Prostate gland (tissue), 2 donors: ENCODE data around the gene HSH2D.

Source experiments
- POLR2A ChIP-seq: fragments of 450-650 bp; IDR thresholded peaks from one replicate; pipeline ENCODE4 v1.6.1; 2016; ENCODE audit warnings: antibody characterized with exemption, mild to moderate bottlenecking
- TF ChIP-seq, protein P1 (sequence below), 4 experiments: fragments of 200-600 bp in 2 of 4; fragments of 450-650 bp in 2 of 4; sonication (generic) in 2 of 4; IDR thresholded peaks; 1 replicate in 3 of 4; 2 replicates in 1 of 4; pipeline ENCODE4 v1.5.1; 2016 to 2019; ENCODE audit warnings: antibody characterized with exemption in 4 of 4, mild to moderate bottlenecking in 2 of 4, moderate library complexity in 2 of 4

DNA sequence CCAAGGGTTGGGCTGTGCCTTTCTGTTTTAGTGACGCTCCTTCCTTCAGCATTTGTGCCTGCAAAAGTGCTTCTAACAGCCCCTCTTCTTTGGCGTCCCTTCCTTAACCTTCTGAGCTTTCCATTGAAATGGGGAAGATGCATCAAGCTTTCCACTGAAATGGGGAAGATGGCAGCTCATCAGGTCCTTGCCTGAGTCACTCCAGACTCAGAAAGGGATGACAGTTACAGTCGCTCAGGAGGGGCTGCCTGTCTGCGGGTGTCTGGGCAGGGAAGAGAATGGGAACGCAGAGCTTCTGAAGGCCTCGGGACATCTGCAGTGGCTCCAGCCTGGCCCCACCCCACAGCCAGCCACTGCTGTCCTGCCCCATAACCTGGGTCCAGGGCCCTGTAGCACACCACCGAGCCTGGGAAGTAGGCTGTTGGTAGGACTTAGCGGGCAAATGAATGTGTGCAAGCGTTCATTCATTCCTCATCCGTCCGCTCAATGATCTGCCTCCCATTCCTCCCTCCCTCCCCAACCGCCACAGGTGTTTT is 64.1 kb downstream of the HSH2D start:
- no peak for TF ChIP-seq POLR2A
- TF ChIP-seq, protein P1, sequence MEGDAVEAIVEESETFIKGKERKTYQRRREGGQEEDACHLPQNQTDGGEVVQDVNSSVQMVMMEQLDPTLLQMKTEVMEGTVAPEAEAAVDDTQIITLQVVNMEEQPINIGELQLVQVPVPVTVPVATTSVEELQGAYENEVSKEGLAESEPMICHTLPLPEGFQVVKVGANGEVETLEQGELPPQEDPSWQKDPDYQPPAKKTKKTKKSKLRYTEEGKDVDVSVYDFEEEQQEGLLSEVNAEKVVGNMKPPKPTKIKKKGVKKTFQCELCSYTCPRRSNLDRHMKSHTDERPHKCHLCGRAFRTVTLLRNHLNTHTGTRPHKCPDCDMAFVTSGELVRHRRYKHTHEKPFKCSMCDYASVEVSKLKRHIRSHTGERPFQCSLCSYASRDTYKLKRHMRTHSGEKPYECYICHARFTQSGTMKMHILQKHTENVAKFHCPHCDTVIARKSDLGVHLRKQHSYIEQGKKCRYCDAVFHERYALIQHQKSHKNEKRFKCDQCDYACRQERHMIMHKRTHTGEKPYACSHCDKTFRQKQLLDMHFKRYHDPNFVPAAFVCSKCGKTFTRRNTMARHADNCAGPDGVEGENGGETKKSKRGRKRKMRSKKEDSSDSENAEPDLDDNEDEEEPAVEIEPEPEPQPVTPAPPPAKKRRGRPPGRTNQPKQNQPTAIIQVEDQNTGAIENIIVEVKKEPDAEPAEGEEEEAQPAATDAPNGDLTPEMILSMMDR (IDR thresholded peaks at IDR 0.05): no peak
